T-helper 22 cell (primary cell): ENCODE results near the gene AFDN.

ENCODE experiments used
- DNase-seq: peaks from one replicate; pipeline ENCODE4 v3.0.0-alpha.2; 2020; ENCODE audit warnings: low read depth

The AFDN gene

GRCh38 chr6:167842457-167842856 is 15.7 kb downstream of the AFDN start:
- DNase-seq, result no peak

GRCh38 chr6:167843023-167843422 is 16.3 kb downstream of the AFDN start:
- DNase-seq, result no peak

- no peak for DNase-seq
Observed at GRCh38 chr6:167845856-167846255, 19.1 kb downstream of the AFDN start.

- no peak for DNase-seq
Observed at GRCh38 chr6:167846997-167847606, 20.4 kb downstream of the AFDN start.

- no peak for DNase-seq
Observed at GRCh38 chr6:167847936-167848335, 21.2 kb downstream of the AFDN start.

GRCh38 chr6:167848783-167849182 is 22.1 kb downstream of the AFDN start:
- no peak for DNase-seq

- no peak for DNase-seq
Observed at GRCh38 chr6:167849846-167850459, 23.2 kb downstream of the AFDN start.

GRCh38 chr6:167850782-167851181 is 24.1 kb downstream of the AFDN start:
- no peak for DNase-seq

- no peak for DNase-seq
Observed at GRCh38 chr6:167851370-167851952, 24.8 kb downstream of the AFDN start.

GRCh38 chr6:167855825-167856425 is 29.2 kb downstream of the AFDN start:
- DNase-seq, result no peak

- DNase-seq, result no peak
Observed at GRCh38 chr6:167856474-167856873, 29.8 kb downstream of the AFDN start.

- no peak for DNase-seq
Observed at GRCh38 chr6:167856999-167857660, 30.4 kb downstream of the AFDN start.

GRCh38 chr6:167858086-167858591 is 31.4 kb downstream of the AFDN start:
- DNase-seq, result no peak

- DNase-seq, result no peak
Observed at GRCh38 chr6:167858842-167859664, 32.3 kb downstream of the AFDN start.

- no peak for DNase-seq
Observed at GRCh38 chr6:167860550-167861226, 34.0 kb downstream of the AFDN start.

- DNase-seq, result no peak
Observed at GRCh38 chr6:167861424-167861823, 34.7 kb downstream of the AFDN start.

GRCh38 chr6:167863897-167864296 is 37.2 kb downstream of the AFDN start:
- DNase-seq, result no peak

- DNase-seq, result no peak
Observed at GRCh38 chr6:167866642-167867041, 39.9 kb downstream of the AFDN start.

- DNase-seq, result no peak
Observed at GRCh38 chr6:167870321-167870720, 43.6 kb downstream of the AFDN start.

- no peak for DNase-seq
Observed at GRCh38 chr6:167872538-167873210, 46.0 kb downstream of the AFDN start.
